ENCODE data around the gene SDHB. TPM values are rescaled to one million over a fixed set of nuclear protein-coding genes. Genes with fewer than 3 reads are reported as not detected.

The SDHB gene
- polyA plus RNA-seq, 1 of the 3 experiments (the other 2 are of a cell fraction), result 128 TPM

GRCh38 chr1:17021896-17022295 is 31.9 kb downstream of the SDHB start:
- H2AFZ ChIP-seq (ENCODE audit: low read depth), result no peak overlapping the region
- H3K9ac ChIP-seq, result no peak overlapping the region
- H3K4me2 ChIP-seq, result no peak overlapping the region
- TF ChIP-seq JUND (IDR thresholded peaks at IDR 0.05) (no peak), IRF3 (IDR thresholded peaks at IDR 0.05; ENCODE audit: low read depth, low read length) (no peak), GABPA (IDR thresholded peaks at IDR 0.05; ENCODE audit: low read depth) (no peak), TCF12 (IDR thresholded peaks at IDR 0.05) (no peak), MEF2A (IDR thresholded peaks at IDR 0.05; ENCODE audit: borderline replicate concordance, low read depth) (no peak), YY1 (IDR thresholded peaks at IDR 0.05; ENCODE audit: low read depth) (no peak), MXI1 (IDR thresholded peaks at IDR 0.05; ENCODE audit: low read depth, low read length) (no peak), PBX3 (IDR thresholded peaks at IDR 0.05) (no peak)
- H3K4me1 ChIP-seq (ENCODE audit: control insufficient read depth in 1 of 2, insufficient read depth in 2 of 2, low read depth in 1 of 2, low read length in 1 of 2), result no peaks in the 10 kb centered on the region
- H3F3A ChIP-seq (replicated peaks; ENCODE audit: insufficient read depth), result peaks cover 14% of the 10 kb centered on the region
- DNase-seq, result no peak
- ChIA-PET POLR2A (interaction anchor here (1.0 kb wide), 1 partner anchor 44 kb away, joined by 3 read pairs; no protein-coding TSS in a partner anchor), CTCF (interaction anchor here (1.1 to 2.9 kb wide), 4 partner anchors 11 to 75 kb away, joined by 3 to 13 read pairs (median 8); no protein-coding TSS in a partner anchor)
- WGBS (ENCODE audit: low lambda C conversion rate), result 88% methylated on average over 7 of the region's 10 CpGs
- no peaks in the 10 kb centered on the region for H3K79me2 ChIP-seq (ENCODE audit: insufficient read depth)
- no peak overlapping the region for H3K4me3 ChIP-seq (ENCODE audit: low read depth in 2 of 2, low read length in 1 of 2)
- H4K20me1 ChIP-seq (ENCODE audit: insufficient read depth), result no peaks in the 10 kb centered on the region
- no peaks in the 10 kb centered on the region for H3K27me3 ChIP-seq (ENCODE audit: insufficient read depth)
- no peak overlapping the region for H3K27ac ChIP-seq (ENCODE audit: low read depth in 2 of 2, low read length in 1 of 2)
- H3K36me3 ChIP-seq (replicated peaks in 1 of 2; ENCODE audit: control insufficient read depth in 1 of 2, insufficient read depth in 2 of 2, low read length in 1 of 2), result peaks cover 33 to 76% of the 10 kb centered on the region in 2 experiments
- H3K9me2 ChIP-seq, result no peaks in the 10 kb centered on the region
- H3K9me3 ChIP-seq, result no peaks in the 10 kb centered on the region

GRCh38 chr1:17020502-17020901 is 33.3 kb downstream of the SDHB start:
- TF ChIP-seq POLR2AphosphoS5 (IDR thresholded peaks at IDR 0.05; ENCODE audit: low read depth, low read length) (no peak), ELF1 (IDR thresholded peaks at IDR 0.05) (no peak), EZH2phosphoT487 (IDR thresholded peaks at IDR 0.05; ENCODE audit: borderline replicate concordance, low read depth) (no peak)
- no peaks in the 10 kb centered on the region for H3K9me2 ChIP-seq
- peaks cover 14% of the 10 kb centered on the region for H3F3A ChIP-seq (replicated peaks; ENCODE audit: insufficient read depth)
- 100% methylated on average over 2 of the region's 2 CpGs for WGBS (ENCODE audit: low lambda C conversion rate)
- no peaks in the 10 kb centered on the region for H3K4me1 ChIP-seq (ENCODE audit: control insufficient read depth in 1 of 2, insufficient read depth in 2 of 2, low read depth in 1 of 2, low read length in 1 of 2)
- H3K27me3 ChIP-seq (ENCODE audit: insufficient read depth), result no peaks in the 10 kb centered on the region
- H3K9ac ChIP-seq, result no peak overlapping the region
- H3K4me2 ChIP-seq, result no peak overlapping the region
- no peaks in the 10 kb centered on the region for H3K79me2 ChIP-seq (ENCODE audit: insufficient read depth)
- POLR2A ChIA-PET, result interaction anchor here (1.2 kb wide), 1 partner anchor 10 kb away, joined by 3 read pairs; no protein-coding TSS in a partner anchor
- no peak overlapping the region for H2AFZ ChIP-seq (ENCODE audit: low read depth)
- no peaks in the 10 kb centered on the region for H3K9me3 ChIP-seq
- no peak overlapping the region for H3K4me3 ChIP-seq (ENCODE audit: low read depth in 2 of 2, low read length in 1 of 2)
- no peaks in the 10 kb centered on the region for H4K20me1 ChIP-seq (ENCODE audit: insufficient read depth)
- H3K36me3 ChIP-seq (replicated peaks in 1 of 2; ENCODE audit: control insufficient read depth in 1 of 2, insufficient read depth in 2 of 2, low read length in 1 of 2), result peaks cover 26 to 67% of the 10 kb centered on the region in 2 experiments
- no peak overlapping the region for H3K27ac ChIP-seq (ENCODE audit: low read depth in 2 of 2, low read length in 1 of 2)
- DNase-seq, result no peak
- CTCF ChIA-PET, result interaction anchor here (1.4 to 2.0 kb wide), 2 partner anchors 25 to 69 kb away, joined by 3 to 9 read pairs; no protein-coding TSS in a partner anchor
